NCI-H2227 (cell line): ENCODE data around the gene PDHX.

Experiments
- DNase-seq: peaks from one replicate; lab custom pipeline; 2025; ENCODE audit not compliant: unreplicated experiment; lab: John Stamatoyannopoulos, UW

PDHX gene

DNA sequence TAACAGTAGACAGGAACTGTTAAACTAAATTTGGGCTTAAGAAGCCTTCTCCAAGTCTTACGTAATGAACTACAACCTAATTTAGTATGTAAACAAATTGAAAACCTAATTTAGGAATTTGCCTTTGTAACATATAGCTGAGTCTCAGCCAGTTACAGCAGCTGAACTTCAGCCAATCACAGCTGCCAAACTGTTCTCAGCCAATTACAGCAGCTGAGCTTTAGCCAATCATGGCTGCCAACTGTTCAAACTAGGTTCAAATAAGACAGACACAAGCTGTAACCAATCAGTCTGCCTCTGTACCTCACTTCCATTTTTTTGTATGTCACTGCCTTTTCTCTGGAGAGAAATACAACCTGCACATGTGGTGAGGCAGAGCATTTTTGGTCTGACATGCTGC, 127.5 kb downstream of the PDHX start:
- DNase-seq, result peak; percentile 23

DNA sequence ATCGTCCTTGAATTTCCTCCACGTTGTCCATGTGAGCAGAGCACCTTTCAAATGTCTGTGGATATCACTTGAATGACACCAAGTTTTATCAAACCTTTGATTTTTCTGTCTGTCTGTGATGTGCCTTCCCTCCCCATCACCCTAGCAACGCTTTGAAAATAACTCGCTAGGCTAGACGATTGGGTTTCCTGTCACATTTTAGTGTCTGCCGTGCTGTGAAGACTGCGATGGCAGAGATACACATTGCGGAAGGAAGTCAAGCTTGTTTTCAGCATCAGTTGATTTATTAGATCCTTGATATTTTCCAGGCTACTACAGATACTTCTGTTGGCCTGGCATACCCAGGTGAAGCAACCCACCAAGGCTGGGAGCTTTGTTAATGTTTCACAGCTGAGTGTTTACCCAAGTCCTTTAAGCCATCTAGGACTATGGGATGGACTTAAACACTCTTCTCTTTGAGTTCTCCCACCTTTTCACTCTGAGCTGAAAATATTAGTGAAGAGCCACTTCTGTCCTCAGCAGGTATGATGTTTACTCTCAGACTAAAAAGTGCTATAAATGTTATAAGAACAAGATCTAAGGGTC, 128.9 kb downstream of the PDHX start:
- no peak for DNase-seq
